HG03039 (cell line): ENCODE measurements around the gene ZNF880.
"Not testable (repeated sequence)": the region's sequence is repeated elsewhere in the genome, so short reads cannot be mapped to it uniquely, and the experiment has no call there.

Experiments
- ATAC-seq: cut with Tn5 transposase; IDR thresholded peaks from one replicate; pipeline ENCODE4 v1.9.1; 2021; ENCODE audit warnings: mild to moderate bottlenecking, moderate library complexity; ENCODE audit not compliant: unreplicated experiment

Gene ZNF880

GRCh38 chr19:52369559-52370340, at the start of gene ZNF880:
TSS of gene ZNF880 (plus strand) at chr19:52369923. CDS start at chr19:52369966, 43 bp downstream.
- no peak for ATAC-seq

DNA sequence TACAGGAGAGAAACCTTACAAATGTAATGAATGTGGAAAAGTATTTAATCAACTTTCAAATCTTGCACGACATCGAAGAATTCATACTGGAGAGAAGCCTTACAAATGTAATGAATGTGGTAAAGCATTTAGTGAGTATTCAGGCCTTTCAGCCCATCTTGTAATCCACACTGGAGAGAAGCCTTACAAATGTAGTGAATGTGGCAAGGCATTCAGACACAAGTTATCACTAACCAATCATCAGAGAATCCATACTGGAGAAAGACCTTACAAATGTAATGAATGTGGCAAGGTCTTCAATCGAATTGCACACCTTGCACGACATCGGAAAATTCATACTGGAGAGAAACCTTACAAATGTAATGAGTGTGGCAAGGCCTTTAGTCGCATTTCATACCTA, 47.3 kb upstream of the ZNF880 start:
- ATAC-seq: no peak

GRCh38 chr19:52331757-52332156, 38.0 kb upstream of the ZNF880 start:
- no peak for ATAC-seq

- ATAC-seq: no peak
Observed at GRCh38 chr19:52335768-52336116, 34.0 kb upstream of the ZNF880 start.

- peak; percentile 54 for ATAC-seq
Observed at GRCh38 chr19:52336117-52336790, 33.5 kb upstream of the ZNF880 start, which contains the start of gene ZNF610. TSS of gene ZNF610 (plus strand) at chr19:52336243. CDS start at chr19:52349173, 12,930 bp downstream.

DNA sequence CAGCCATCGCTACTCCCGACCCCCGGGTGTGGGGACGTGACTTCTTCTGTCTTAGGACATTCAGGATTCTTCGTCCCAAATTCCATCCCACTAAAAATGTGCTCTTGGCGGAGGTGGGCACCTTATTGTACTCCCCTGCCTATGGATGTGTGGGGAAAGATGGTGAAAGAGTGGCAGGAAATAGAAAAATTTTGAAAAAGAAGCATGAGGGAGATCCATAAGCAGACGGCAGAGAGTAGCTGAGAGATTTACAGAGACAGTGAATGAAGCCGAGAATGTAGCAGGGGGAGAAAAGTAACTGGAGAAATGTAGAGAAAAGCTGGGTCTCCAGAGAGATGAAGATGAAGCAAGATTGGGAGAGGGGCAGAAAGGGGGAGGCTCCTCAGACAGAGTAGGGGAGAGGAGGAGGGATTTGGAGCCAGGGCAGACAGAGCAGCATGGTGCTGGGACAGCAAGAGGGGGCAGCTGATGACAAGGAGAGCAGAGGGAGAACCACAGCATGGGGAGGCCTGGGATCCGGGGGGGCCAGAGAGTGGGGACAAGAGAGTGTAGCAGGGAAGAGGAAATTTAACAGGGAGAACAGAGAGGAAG, 32.8 kb upstream of the ZNF880 start:
- no peak for ATAC-seq

- not testable (repeated sequence) for ATAC-seq
Observed at GRCh38 chr19:52339022-52339421, 30.7 kb upstream of the ZNF880 start.

GRCh38 chr19:52343548-52343947, 26.2 kb upstream of the ZNF880 start:
- ATAC-seq: no peak

- ATAC-seq: no peak
Observed at GRCh38 chr19:52345162-52345561, 24.6 kb upstream of the ZNF880 start.

GRCh38 chr19:52351512-52351911, 18.2 kb upstream of the ZNF880 start:
- ATAC-seq: no peak

- ATAC-seq: no peak
Observed at GRCh38 chr19:52366414-52366824, 3.3 kb upstream of the ZNF880 start.

DNA sequence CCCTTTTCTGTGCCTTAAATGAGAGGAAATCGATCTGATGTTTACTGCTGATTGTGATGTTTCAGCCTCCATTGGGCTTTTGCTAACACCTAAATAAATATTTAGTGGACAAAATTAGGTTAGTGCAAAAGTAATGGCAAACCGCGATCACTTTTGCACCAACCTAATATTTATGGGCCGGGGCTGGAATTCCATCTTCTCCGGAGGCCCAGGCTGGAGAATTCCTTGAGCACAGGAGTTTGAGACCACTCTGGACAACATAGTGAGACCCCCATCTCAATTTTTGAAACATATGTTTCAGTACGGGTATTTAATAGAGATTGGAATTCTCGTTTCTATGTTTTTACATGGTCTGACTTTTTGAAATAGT, 603 bp downstream of the ZNF880 start:
- no peak for ATAC-seq

DNA sequence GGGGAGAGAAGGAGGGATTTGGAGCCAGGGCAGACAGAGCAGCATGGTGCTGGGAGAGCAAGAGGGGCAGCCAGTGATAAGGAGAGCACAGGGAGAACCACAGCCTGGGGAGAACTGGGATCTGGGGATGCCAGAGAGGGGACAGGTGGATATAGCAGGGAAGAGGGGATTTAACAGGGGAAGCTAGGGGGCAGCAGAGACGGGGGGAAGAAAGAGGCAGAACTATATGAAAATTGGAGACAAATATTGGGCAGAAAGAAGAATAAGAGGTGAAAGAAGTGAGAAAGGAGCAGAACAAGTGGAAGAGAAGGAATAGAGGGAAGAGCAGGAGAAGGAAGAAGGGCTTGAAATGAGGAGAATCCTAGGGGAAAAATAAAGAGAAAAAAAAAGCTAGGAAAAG, 21.4 kb downstream of the ZNF880 start:
- ATAC-seq: no peak

DNA sequence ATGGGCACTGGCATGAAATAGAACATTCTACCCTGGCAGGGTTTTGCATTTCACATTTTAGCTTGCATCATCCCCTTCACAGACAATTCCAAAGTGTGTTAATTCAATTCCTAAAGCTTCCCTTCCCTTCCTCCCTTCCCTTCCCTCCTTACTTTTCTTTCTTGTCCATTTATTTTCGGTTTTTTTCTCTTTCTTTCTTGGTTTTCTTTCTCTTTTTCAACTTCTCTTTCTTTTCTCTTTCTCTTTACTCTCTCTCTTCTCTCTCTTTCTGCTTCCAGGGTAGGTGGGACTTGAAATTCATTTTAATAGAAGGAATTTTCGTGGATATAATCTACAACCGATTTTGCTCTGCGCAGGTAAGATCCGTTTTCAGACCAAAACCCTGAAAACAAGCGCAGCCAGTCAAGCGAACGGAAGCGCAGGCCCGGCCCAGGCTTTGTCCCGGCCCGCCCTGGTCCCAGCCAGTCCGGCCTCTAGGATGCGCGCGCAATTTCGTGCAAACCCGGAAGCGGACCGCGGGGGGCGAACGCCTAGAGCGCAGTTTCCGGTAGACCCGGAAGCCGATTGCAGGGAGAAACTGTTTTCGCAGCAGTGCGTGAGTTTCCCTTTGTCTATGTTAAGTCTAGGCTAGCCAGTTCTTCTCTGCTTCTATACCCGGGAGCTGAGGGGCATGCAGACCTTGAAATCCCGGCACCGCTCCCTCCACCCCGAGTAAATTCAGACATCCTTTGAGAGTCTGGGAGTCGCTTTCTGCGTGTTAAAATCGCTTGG, 27.8 kb downstream of the ZNF880 start, which contains the start of gene ZNF528:
TSS of gene ZNF528 (plus strand) at position 540 of the 771 bp plus-strand sequence. CDS start 4,165 bp downstream, outside the sequence.
- ATAC-seq: peak; percentile 86

- peak; percentile 8 for ATAC-seq
Observed at GRCh38 chr19:52398081-52398441, 28.3 kb downstream of the ZNF880 start.

- ATAC-seq: no peak
Observed at GRCh38 chr19:52410276-52410675, 40.6 kb downstream of the ZNF880 start.

GRCh38 chr19:52415711-52416110, 46.0 kb downstream of the ZNF880 start:
- no peak for ATAC-seq

DNA sequence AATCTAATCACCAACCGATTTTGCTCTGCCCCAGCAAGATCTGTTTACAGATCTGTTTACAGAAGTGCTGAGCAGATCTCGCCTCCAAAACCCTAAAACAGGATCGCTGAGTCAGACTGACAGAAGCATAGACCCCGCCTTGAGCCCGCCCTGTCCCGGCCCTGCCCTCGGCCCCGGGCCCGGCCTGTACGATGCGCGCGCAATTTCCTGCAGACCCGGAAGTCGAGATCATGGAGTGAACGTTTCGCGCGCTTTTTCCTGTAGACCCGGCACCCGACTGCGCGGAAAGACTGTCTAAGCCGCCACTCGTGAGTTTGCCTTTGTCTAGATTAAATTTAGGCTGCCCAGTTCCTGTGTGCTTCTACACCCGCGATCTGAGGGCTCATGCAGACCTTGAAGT, 59.2 kb downstream of the ZNF880 start, which contains the start of gene ZNF534:
TSS of gene ZNF534 (plus strand) at position 212 of the 400 bp plus-strand sequence. CDS start 2,327 bp downstream, outside the sequence.
- no peak for ATAC-seq
